Liver (tissue), 3 donors: ENCODE measurements around the gene SMARCC2.

Source experiments
- FOXA1 ChIP-seq: IDR thresholded peaks from 2 replicates; pipeline ENCODE4 v1.6.1; 2016; ENCODE audit warnings: antibody characterized with exemption
- JUND ChIP-seq, 2 donors: IDR thresholded peaks; 2 replicates each; pipeline ENCODE4 v1.6.1; 2016; ENCODE audit warnings: antibody characterized with exemption in 2 of 2
- SP1 ChIP-seq: IDR thresholded peaks from 2 replicates; pipeline ENCODE4 v1.6.1; 2018; ENCODE audit warnings: antibody characterized with exemption, mild to moderate bottlenecking
- TF ChIP-seq, protein P1 (sequence below): fragments of 150-350 bp; IDR thresholded peaks from 2 replicates; pipeline ENCODE4 v1.5.1; 2017; ENCODE audit warnings: improper control_type of control experiment, low read depth, low read length; ENCODE audit not compliant: missing input control
- TF ChIP-seq, protein P2 (sequence below): IDR thresholded peaks from 2 replicates; pipeline ENCODE4 v1.6.1; 2016; ENCODE audit warnings: antibody characterized with exemption, mild to moderate bottlenecking
- TF ChIP-seq, protein P3 (sequence below): IDR thresholded peaks from 2 replicates; pipeline ENCODE4 v1.6.1; 2016; ENCODE audit warnings: antibody characterized with exemption
- donor health status: healthy.
- donor health status: healthy.

DNA sequence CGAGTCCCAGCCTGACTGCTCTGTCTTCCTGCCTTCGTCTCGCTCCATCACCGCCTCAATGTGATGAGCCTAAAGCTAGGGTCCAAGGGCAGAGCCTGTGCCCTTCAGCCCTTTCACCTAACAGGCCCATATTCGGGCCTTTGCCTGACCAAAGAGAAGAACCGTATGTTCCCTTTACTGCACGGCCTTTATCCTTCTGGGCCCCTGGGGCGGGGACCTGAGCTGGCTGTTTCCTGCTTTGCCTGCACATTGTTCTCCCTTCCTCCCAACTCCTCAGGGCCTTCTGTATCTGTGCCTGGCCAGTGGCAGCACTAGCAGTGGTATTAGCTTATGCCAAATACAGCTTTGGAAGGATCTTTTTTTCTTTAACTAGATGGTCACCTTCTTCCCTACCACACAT, 45.4 kb downstream of the SMARCC2 start:
- TF ChIP-seq SP1 (no peak), FOXA1 (no peak), JUND (IDR thresholded peaks at IDR 0.05) (no peak)
- TF ChIP-seq, protein P1, sequence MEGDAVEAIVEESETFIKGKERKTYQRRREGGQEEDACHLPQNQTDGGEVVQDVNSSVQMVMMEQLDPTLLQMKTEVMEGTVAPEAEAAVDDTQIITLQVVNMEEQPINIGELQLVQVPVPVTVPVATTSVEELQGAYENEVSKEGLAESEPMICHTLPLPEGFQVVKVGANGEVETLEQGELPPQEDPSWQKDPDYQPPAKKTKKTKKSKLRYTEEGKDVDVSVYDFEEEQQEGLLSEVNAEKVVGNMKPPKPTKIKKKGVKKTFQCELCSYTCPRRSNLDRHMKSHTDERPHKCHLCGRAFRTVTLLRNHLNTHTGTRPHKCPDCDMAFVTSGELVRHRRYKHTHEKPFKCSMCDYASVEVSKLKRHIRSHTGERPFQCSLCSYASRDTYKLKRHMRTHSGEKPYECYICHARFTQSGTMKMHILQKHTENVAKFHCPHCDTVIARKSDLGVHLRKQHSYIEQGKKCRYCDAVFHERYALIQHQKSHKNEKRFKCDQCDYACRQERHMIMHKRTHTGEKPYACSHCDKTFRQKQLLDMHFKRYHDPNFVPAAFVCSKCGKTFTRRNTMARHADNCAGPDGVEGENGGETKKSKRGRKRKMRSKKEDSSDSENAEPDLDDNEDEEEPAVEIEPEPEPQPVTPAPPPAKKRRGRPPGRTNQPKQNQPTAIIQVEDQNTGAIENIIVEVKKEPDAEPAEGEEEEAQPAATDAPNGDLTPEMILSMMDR: no peak
- TF ChIP-seq, protein P2, sequence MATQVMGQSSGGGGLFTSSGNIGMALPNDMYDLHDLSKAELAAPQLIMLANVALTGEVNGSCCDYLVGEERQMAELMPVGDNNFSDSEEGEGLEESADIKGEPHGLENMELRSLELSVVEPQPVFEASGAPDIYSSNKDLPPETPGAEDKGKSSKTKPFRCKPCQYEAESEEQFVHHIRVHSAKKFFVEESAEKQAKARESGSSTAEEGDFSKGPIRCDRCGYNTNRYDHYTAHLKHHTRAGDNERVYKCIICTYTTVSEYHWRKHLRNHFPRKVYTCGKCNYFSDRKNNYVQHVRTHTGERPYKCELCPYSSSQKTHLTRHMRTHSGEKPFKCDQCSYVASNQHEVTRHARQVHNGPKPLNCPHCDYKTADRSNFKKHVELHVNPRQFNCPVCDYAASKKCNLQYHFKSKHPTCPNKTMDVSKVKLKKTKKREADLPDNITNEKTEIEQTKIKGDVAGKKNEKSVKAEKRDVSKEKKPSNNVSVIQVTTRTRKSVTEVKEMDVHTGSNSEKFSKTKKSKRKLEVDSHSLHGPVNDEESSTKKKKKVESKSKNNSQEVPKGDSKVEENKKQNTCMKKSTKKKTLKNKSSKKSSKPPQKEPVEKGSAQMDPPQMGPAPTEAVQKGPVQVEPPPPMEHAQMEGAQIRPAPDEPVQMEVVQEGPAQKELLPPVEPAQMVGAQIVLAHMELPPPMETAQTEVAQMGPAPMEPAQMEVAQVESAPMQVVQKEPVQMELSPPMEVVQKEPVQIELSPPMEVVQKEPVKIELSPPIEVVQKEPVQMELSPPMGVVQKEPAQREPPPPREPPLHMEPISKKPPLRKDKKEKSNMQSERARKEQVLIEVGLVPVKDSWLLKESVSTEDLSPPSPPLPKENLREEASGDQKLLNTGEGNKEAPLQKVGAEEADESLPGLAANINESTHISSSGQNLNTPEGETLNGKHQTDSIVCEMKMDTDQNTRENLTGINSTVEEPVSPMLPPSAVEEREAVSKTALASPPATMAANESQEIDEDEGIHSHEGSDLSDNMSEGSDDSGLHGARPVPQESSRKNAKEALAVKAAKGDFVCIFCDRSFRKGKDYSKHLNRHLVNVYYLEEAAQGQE: no peak
- TF ChIP-seq, protein P3, sequence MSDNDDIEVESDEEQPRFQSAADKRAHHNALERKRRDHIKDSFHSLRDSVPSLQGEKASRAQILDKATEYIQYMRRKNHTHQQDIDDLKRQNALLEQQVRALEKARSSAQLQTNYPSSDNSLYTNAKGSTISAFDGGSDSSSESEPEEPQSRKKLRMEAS: no peak
